Measurements from ENCODE around the gene RGS7BP. TPM values are rescaled to one million over a fixed set of nuclear protein-coding genes. Genes with fewer than 3 reads are reported as not detected.
"Not testable (repeated sequence)": the region's sequence is repeated elsewhere in the genome, so short reads cannot be mapped to it uniquely, and the experiment has no call there.

RGS7BP gene
- total RNA-seq, 1 donor from 2014 or later: not detected

DNA sequence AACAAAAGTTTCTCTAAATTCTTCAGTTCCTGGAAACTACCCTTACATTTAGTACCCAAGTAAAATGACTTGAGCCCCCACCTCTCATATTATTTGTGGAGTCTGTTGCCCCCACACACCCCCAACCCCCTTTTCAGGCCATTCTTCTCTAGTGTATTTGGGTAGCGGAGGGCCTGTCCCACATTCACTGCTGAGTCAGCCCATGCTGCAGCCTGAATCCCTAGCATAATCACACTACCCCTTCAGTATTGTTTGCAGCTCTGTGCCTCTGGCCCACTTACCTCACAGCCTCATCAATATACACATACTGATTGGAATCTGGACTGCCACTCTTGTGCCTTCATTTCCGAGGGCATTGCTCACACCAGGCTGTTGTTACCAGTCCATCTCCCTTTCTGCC is 26.8 kb downstream of the RGS7BP start:
- intact Hi-C loops (cut with micrococcal nuclease): no loop called here
- DNase-seq: no peak
- TF ChIP-seq CTCF (IDR thresholded peaks at IDR 0.05): no peak
- ChIA-PET CTCF (no interaction called here), POLR2A (no interaction called here)
- Mint-ChIP-seq H3K27ac (no peak overlapping the region), H3K4me1 (no peaks in the 10 kb centered on the region), H3K36me3 (ENCODE audit: low read depth) (no peaks in the 10 kb centered on the region), H3K4me3 (no peak overlapping the region), H3K9me3 (no peaks in the 10 kb centered on the region), H3K27me3 (peaks cover 1% of the 10 kb centered on the region)
- ATAC-seq (ENCODE audit: low read depth): no peak

- POLR2A ChIA-PET: no interaction called here
- intact Hi-C loops (cut with micrococcal nuclease): no loop called here
- no peak for TF ChIP-seq CTCF (IDR thresholded peaks at IDR 0.05)
- ATAC-seq (ENCODE audit: low read depth): no peak
- H3K27me3 Mint-ChIP-seq: no peaks in the 10 kb centered on the region
- H3K4me1 Mint-ChIP-seq: no peaks in the 10 kb centered on the region
- no peaks in the 10 kb centered on the region for H3K36me3 Mint-ChIP-seq (ENCODE audit: low read depth)
- no peak overlapping the region for H3K4me3 Mint-ChIP-seq
- CTCF ChIA-PET: no interaction called here
- H3K9me3 Mint-ChIP-seq: no peaks in the 10 kb centered on the region
- no peak overlapping the region for H3K27ac Mint-ChIP-seq
- DNase-seq: no peak
These were observed 28.2 kb downstream of the RGS7BP start for GRCh38 chr5:64534033-64534432.

DNA sequence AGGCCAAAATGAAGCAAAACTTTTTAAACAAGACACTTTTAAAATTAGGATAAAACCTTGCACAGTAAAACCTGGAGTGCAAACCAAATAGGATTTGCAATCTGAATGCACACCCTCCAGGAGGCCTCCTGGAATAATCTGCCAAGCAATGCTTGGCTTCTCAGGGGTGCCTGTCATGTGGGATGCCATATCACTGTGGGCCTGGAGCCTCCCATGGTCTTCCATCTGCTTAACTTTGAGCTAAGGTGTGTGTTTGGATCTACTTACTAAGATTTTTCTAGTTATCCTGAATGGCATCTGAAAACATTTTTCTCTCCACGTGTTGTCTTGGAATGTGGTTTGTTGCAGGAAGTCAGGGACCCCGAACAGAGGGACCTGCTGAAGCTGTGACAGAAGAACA is 52.1 kb downstream of the RGS7BP start:
- DNase-seq: no peak
- POLR2A ChIA-PET: no interaction called here
- H3K4me1 Mint-ChIP-seq: no peaks in the 10 kb centered on the region
- H3K9me3 Mint-ChIP-seq: peaks cover 6% of the 10 kb centered on the region
- no peak overlapping the region for H3K27ac Mint-ChIP-seq
- no peak for TF ChIP-seq CTCF (IDR thresholded peaks at IDR 0.05)
- H3K36me3 Mint-ChIP-seq (ENCODE audit: low read depth): no peaks in the 10 kb centered on the region
- no peaks in the 10 kb centered on the region for H3K27me3 Mint-ChIP-seq
- ATAC-seq (ENCODE audit: low read depth): no peak
- H3K4me3 Mint-ChIP-seq: no peak overlapping the region
- intact Hi-C loops (cut with micrococcal nuclease): no loop called here
- CTCF ChIA-PET: no interaction called here

DNA sequence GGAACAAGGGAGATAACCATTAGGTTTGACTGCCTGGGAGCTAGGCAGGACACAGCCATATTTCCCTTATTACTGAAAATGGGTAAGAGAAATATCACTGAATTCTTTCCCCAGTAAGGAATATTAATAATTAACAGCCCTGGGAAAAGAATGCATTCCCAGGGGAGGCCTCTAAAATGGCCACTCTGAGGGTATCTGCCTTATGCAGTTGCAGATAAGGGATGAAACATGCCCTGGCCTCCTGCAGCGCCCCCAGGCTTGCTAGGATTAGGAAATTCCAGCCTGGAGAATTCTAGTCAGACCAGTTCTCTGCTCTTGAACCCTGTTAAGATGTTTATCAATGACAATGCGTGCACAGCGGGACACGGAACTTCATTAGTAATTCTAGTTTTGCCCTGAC is 52.8 kb downstream of the RGS7BP start:
- H3K27ac Mint-ChIP-seq; H3K4me1 Mint-ChIP-seq; H3K9me3 Mint-ChIP-seq; H3K4me3 Mint-ChIP-seq; ATAC-seq (ENCODE audit: low read depth); DNase-seq; H3K36me3 Mint-ChIP-seq (ENCODE audit: low read depth); H3K27me3 Mint-ChIP-seq; CTCF ChIA-PET; intact Hi-C loops (cut with micrococcal nuclease); POLR2A ChIA-PET: not testable (repeated sequence)

DNA sequence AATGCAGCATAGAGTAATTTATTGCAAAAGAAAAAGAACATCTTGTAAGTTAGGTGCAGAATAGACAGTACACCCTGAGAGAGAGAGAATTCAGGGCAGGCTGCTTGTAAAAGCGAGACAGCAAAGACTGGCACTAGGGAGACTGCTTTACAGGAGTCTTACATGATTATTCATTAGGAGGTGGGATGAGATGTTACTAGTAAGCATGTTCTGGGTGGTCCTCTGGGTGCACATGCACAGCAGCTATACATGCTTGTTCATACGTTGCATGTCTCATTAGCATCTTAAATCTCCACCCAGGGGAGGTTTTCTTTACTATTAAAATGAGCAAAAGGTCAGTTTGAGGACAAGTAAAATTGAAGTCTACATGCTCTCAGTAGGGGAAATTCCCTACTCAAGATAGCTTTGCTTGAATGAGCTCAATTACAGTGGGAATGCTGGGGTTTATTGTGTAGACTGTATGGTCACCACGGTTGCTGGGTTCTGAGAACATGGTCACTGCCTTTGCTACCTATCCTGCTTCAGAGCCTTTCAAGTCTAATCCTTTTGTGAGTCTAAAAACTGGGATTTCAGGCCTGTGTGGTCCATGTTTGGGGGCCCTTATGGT is 60.6 kb downstream of the RGS7BP start:
- ATAC-seq (ENCODE audit: low read depth) (no peak), DNase-seq (no peak)
- no peaks in the 10 kb centered on the region for H3K9me3 Mint-ChIP-seq
- intact Hi-C loops (cut with micrococcal nuclease): no loop called here
- H3K4me1 Mint-ChIP-seq: no peaks in the 10 kb centered on the region
- no peaks in the 10 kb centered on the region for H3K36me3 Mint-ChIP-seq (ENCODE audit: low read depth)
- H3K4me3 Mint-ChIP-seq: no peak overlapping the region
- no peak overlapping the region for H3K27ac Mint-ChIP-seq
- no peaks in the 10 kb centered on the region for H3K27me3 Mint-ChIP-seq
- TF ChIP-seq CTCF (IDR thresholded peaks at IDR 0.05): no peak
- CTCF ChIA-PET: no interaction called here
- POLR2A ChIA-PET: no interaction called here

DNA sequence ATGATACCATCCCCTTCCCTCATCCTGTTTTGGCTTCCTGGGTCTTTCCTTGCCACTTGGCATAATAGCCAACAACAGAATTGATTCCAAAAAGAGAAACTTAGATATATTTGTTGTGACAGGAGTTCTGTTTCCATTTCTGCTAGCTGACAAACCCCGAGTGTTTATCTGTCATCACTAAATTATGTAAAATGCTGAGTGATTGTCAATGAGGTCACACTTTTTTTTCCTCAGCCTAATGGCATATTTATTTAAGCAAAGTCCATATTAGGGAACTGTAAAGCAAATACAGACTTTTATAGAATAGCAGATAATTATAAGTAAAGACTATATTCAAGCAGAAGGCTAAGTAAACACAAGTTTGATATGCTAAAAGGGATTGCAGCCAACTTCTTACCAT is 64.0 kb downstream of the RGS7BP start:
- ATAC-seq (ENCODE audit: low read depth) (no peak), DNase-seq (no peak)
- intact Hi-C loops (cut with micrococcal nuclease): no loop called here
- H3K4me1 Mint-ChIP-seq: no peaks in the 10 kb centered on the region
- H3K9me3 Mint-ChIP-seq: no peaks in the 10 kb centered on the region
- no peaks in the 10 kb centered on the region for H3K36me3 Mint-ChIP-seq (ENCODE audit: low read depth)
- H3K27ac Mint-ChIP-seq: no peak overlapping the region
- CTCF ChIA-PET: no interaction called here
- no peak for TF ChIP-seq CTCF (IDR thresholded peaks at IDR 0.05)
- POLR2A ChIA-PET: no interaction called here
- H3K27me3 Mint-ChIP-seq: no peaks in the 10 kb centered on the region
- H3K4me3 Mint-ChIP-seq: no peak overlapping the region
